Fibroblast of lung (primary cell): ENCODE data around the gene CD86. TPM values are rescaled to one million over a fixed set of nuclear protein-coding genes. Genes with fewer than 3 reads are reported as not detected.

Source experiments
- DNase-seq, 2 donors: peaks; one replicate each; pipeline versions ENCODE4 v3.0.0 to v3.0.0-alpha.2; 2010; ENCODE audit warnings: low read depth in 2 of 2
- H2AFZ ChIP-seq: 2 replicates; pipeline ENCODE4 v1.5.1; 2012; ENCODE audit warnings: low read length, control low read depth, inconsistent platforms
- H3K27ac ChIP-seq: 2 replicates; pipeline ENCODE4 v1.5.1; 2011; ENCODE audit warnings: low read length, control low read depth; ENCODE audit not compliant: insufficient read depth
- H3K27me3 ChIP-seq: 2 replicates; pipeline ENCODE4 v1.5.1; 2011; ENCODE audit warnings: mild to moderate bottlenecking, low read length; ENCODE audit not compliant: control insufficient read depth, insufficient read depth
- H3K36me3 ChIP-seq: 2 replicates; pipeline ENCODE4 v1.5.1; 2011; ENCODE audit warnings: low read length; ENCODE audit not compliant: control insufficient read depth, insufficient read depth
- H3K4me1 ChIP-seq: 2 replicates; pipeline ENCODE4 v1.5.1; 2011; ENCODE audit warnings: low read length; ENCODE audit not compliant: control insufficient read depth, insufficient read depth; ENCODE audit errors: extremely low read depth
- H3K4me2 ChIP-seq: 2 replicates; pipeline ENCODE4 v1.5.1; 2011; ENCODE audit warnings: low read length, control low read depth; ENCODE audit not compliant: insufficient read depth; ENCODE audit errors: extremely low read depth
- H3K4me3 ChIP-seq, 4 experiments: fragments of 200-600 bp in 1 of 4; sonication (generic) in 1 of 4; replicated peaks in 1 of 4; 2 replicates each; pipeline ENCODE4 v1.5.1; 2011 to 2016; ENCODE audit warnings: low read length in 4 of 4, low read depth in 3 of 4, mild to moderate bottlenecking in 3 of 4, control low read depth in 2 of 4, inconsistent platforms in 1 of 4, mixed read lengths in 1 of 4; ENCODE audit not compliant: insufficient read depth in 1 of 4; ENCODE audit errors: control extremely low read depth in 1 of 4
- H3K79me2 ChIP-seq: 2 replicates; pipeline ENCODE4 v1.5.1; 2012; ENCODE audit warnings: mild to moderate bottlenecking, low read length, inconsistent platforms; ENCODE audit not compliant: control insufficient read depth, insufficient read depth
- H3K9ac ChIP-seq: 2 replicates; pipeline ENCODE4 v1.5.1; 2011; ENCODE audit warnings: mild to moderate bottlenecking, low read length, control low read depth; ENCODE audit not compliant: insufficient read depth
- H3K9me3 ChIP-seq: 2 replicates; pipeline ENCODE4 v1.5.1; 2012; ENCODE audit warnings: low read depth, low read length; ENCODE audit not compliant: control insufficient read depth, insufficient read depth
- H4K20me1 ChIP-seq: 2 replicates; pipeline ENCODE4 v1.5.1; 2011; ENCODE audit warnings: low read length; ENCODE audit not compliant: control insufficient read depth, insufficient read depth; ENCODE audit errors: extremely low read depth
- EZH2 ChIP-seq: IDR thresholded peaks from 2 replicates; pipeline ENCODE4 v1.5.1; 2012; ENCODE audit warnings: low read length, control low read depth, mild to moderate bottlenecking; ENCODE audit errors: missing control alignments
- polyA plus RNA-seq, 2 donors: library from polyadenylated mRNA; depleted of rRNA in 1 of 2; stranded (reverse) in 1 of 2; unstranded in 1 of 2; fragments of >200 nt; gene quantifications; 2 replicates each; pipeline ENCODE4 v1.2.1, GENCODE V29; 2011 to 2012; ENCODE audit warnings: missing spikeins in 1 of 2
- total RNA-seq: library from RNA; depleted of rRNA; stranded (reverse); fragments of >200 nt; gene quantifications from 2 replicates; pipeline ENCODE4 v1.2.1, GENCODE V29; 2014
- TF ChIP-seq, protein P1 (sequence below), 2 donors: IDR thresholded peaks in 1 of 2; conservative IDR thresholded peaks in 1 of 2; 1 replicate in 1 of 2; 2 replicates in 1 of 2; pipeline ENCODE4 v1.5.1; 2011 to 2012; ENCODE audit warnings: low read length in 2 of 2, control low read depth in 1 of 2, inconsistent platforms in 1 of 2, low read depth in 1 of 2, mild to moderate bottlenecking in 1 of 2

The CD86 gene
- total and polyA plus RNA-seq, 2 donors (not counting 1 experiment from before 2014, with no cell fraction given) = not detected

DNA sequence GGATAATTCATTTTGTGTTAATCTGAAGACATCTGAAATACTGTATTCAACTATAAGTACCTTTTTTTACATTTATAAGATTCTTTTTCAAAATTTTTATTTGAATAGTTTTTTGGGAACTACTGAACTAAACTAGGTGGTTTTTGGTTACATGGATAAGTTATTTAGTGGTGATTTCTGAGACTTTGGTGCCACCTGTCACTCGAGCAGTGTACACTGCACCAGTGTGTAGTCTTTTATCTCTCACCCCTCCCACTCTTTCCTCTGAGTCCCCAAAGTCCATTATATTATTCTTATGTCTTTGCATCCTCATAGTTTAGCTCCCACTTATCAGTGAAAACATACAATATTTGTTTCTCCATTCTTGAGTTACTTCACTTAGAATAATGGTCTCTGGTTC, 57.6 kb downstream of the CD86 start:
- TF ChIP-seq, protein P1, sequence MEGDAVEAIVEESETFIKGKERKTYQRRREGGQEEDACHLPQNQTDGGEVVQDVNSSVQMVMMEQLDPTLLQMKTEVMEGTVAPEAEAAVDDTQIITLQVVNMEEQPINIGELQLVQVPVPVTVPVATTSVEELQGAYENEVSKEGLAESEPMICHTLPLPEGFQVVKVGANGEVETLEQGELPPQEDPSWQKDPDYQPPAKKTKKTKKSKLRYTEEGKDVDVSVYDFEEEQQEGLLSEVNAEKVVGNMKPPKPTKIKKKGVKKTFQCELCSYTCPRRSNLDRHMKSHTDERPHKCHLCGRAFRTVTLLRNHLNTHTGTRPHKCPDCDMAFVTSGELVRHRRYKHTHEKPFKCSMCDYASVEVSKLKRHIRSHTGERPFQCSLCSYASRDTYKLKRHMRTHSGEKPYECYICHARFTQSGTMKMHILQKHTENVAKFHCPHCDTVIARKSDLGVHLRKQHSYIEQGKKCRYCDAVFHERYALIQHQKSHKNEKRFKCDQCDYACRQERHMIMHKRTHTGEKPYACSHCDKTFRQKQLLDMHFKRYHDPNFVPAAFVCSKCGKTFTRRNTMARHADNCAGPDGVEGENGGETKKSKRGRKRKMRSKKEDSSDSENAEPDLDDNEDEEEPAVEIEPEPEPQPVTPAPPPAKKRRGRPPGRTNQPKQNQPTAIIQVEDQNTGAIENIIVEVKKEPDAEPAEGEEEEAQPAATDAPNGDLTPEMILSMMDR (conservative IDR thresholded peaks at IDR 0.05 in 1 of 2, IDR thresholded peaks at IDR 0.05 in 1 of 2; ENCODE audit: low read depth in 1 of 2, low read length in 2 of 2) = no peak
- no peak for TF ChIP-seq EZH2

DNA sequence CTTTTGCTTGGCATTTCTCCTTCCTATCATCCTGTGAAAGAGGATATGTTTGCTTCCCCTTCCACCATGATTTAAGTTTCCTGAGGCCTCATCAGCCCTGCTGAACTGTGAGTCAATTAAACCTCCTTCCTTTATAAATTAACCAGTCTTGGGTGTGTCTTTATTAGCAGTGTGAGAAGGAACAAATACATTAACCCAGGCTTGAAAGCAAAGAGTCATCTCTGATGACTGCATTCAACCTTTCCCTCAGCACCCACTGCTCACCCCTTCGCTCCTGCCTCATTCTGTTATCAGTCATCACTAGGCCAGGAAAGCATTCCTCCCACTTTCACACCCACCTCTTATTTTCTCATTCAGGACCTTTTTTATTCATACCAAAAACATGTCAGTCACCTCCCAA, 68.7 kb downstream of the CD86 start:
- Histone ChIP-seq H3K36me3 (no peaks in the 10 kb centered on the region), H3K79me2 (no peaks in the 10 kb centered on the region), H2AFZ (no peak overlapping the region), H3K27ac (no peak overlapping the region), H3K9ac (no peak overlapping the region), H3K9me3 (no peaks in the 10 kb centered on the region), H4K20me1 (no peaks in the 10 kb centered on the region), H3K4me3 (no peak overlapping the region), H3K27me3 (no peaks in the 10 kb centered on the region), H3K4me1 (no peaks in the 10 kb centered on the region), H3K4me2 (no peak overlapping the region)
- DNase-seq = no peak
- no peak for TF ChIP-seq EZH2
- TF ChIP-seq, protein P1 (conservative IDR thresholded peaks at IDR 0.05 in 1 of 2, IDR thresholded peaks at IDR 0.05 in 1 of 2; ENCODE audit: low read depth in 1 of 2, low read length in 2 of 2) = no peak

More for the DNA sequence above, 57.6 kb downstream of the CD86 start:
- H3K27ac ChIP-seq = no peak overlapping the region
- no peak overlapping the region for H2AFZ ChIP-seq
- no peaks in the 10 kb centered on the region for H3K27me3 ChIP-seq
- DNase-seq = no peak
- no peaks in the 10 kb centered on the region for H3K9me3 ChIP-seq
- H3K9ac ChIP-seq = no peak overlapping the region
- no peaks in the 10 kb centered on the region for H4K20me1 ChIP-seq
- no peaks in the 10 kb centered on the region for H3K79me2 ChIP-seq
- no peaks in the 10 kb centered on the region for H3K36me3 ChIP-seq
- no peak overlapping the region for H3K4me3 ChIP-seq
- H3K4me1 ChIP-seq = no peaks in the 10 kb centered on the region
- H3K4me2 ChIP-seq = no peak overlapping the region

DNA sequence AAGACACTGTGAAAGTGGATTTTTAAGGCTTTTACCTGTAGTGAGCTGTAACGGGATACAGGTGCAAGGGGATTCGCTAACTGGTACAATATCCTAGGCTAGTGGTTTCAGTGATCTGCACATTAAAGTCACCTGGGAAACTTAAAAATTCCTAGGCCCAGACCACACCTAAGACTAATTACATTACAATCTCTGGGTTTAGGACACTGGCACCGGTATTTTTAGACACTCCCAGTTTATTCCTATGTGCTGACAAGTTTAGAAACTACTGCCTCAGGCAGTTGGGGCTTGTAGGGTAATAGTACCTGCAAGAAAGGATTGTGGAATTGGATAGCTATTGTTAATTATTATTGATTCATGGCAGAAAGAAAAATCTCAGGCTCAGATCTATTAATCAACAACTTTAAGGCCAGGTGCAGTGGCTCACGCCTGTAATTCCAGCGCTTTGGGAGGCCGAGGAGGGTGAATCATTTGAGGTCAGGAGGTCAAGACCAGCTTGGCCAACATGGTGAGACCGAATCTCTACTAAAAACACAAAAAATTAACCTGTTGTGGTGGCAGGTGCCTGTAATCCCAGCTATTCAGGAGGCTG, 77.9 kb downstream of the CD86 start:
- Histone ChIP-seq H3K79me2 (no peaks in the 10 kb centered on the region), H3K4me1 (no peaks in the 10 kb centered on the region)
- no peak for TF ChIP-seq EZH2
- TF ChIP-seq, protein P1 (conservative IDR thresholded peaks at IDR 0.05 in 1 of 2, IDR thresholded peaks at IDR 0.05 in 1 of 2; ENCODE audit: low read depth in 1 of 2, low read length in 2 of 2) = no peak

More for the DNA sequence above, 77.9 kb downstream of the CD86 start:
- Histone ChIP-seq H4K20me1 (no peaks in the 10 kb centered on the region), H3K27me3 (no peaks in the 10 kb centered on the region), H3K36me3 (no peaks in the 10 kb centered on the region), H3K4me3 (no peak overlapping the region), H3K27ac (no peak overlapping the region), H3K9me3 (no peaks in the 10 kb centered on the region), H3K4me2 (no peak overlapping the region), H3K9ac (no peak overlapping the region), H2AFZ (no peak overlapping the region)
- no peak for DNase-seq
